DLD1 (cell line): Measurements from ENCODE around the gene RABL6.
"Not testable (repeated sequence)": the region's sequence is repeated elsewhere in the genome, so short reads cannot be mapped to it uniquely, and the experiment has no call there.

Source experiments
- in situ Hi-C: cut with HindIII; loops from 2 replicates; pipeline ENCODE4 v1.10.0; 2017; ENCODE audit warnings: low sequenced_read_pairs

The RABL6 gene

GRCh38 chr9:136807281-136808074, at the start of gene RABL6:
Gene RABL6, plus strand, starts transcription at chr9:136807948. Its CDS starts 249 bp downstream, at chr9:136808197.
- in situ Hi-C loops, result loop anchor here (25.0 kb wide), 2 partner anchors 230 to 355 kb away; partner anchors contain the start of genes ABCA2, FUT7, LRRC26 and NPDC1

DNA sequence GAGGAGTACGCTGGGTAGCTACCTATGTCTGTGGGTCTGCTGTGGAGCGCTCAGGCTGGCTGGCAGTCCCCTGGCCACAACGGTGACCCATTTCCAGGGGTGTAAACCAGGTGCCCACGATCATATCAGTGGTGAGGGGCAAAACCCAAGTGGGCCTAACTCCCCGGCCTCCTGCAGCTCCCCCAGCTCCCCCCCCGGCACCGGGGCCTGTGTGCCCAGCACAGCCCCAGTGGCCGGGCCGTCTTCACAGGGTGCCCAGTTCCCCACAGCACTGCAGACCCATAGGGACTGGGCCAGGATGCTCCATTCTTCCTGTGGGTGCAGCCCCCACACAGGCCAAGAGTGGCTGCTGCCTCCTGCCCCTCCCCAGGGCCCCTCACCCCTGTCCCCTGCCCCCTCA, 48.7 kb upstream of the RABL6 start:
- in situ Hi-C loops, result no loop called here

- in situ Hi-C loops, result no loop called here
Observed at GRCh38 chr9:136759436-136760325, 48.1 kb upstream of the RABL6 start.

GRCh38 chr9:136760424-136760823, 47.3 kb upstream of the RABL6 start:
- in situ Hi-C loops, result no loop called here

GRCh38 chr9:136760834-136761544, 46.8 kb upstream of the RABL6 start:
- in situ Hi-C loops, result not testable (repeated sequence)

DNA sequence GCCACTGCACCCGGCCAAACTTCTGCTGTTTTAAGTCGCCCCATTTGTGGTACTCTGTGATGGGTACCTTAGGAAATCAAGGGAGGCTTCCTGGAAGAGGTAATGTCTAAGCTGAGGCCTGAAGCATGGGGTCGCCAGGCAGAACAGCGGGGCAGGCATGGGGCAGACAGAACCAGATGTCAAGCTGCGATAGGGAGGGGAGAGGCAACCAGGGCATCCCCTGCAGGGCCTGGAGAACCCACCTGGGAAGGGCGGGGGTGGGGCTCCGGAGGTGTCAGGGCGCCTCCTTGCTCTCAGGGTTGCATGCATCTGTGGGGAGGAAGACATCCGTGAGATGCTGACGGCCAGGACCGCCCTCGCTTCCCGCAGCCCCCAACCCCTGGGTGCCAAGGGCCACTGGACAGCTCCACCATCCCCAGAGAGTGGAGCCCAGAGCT, 46.2 kb upstream of the RABL6 start:
- in situ Hi-C loops, result no loop called here

- in situ Hi-C loops, result no loop called here
Observed at GRCh38 chr9:136762221-136762691, 45.5 kb upstream of the RABL6 start.

DNA sequence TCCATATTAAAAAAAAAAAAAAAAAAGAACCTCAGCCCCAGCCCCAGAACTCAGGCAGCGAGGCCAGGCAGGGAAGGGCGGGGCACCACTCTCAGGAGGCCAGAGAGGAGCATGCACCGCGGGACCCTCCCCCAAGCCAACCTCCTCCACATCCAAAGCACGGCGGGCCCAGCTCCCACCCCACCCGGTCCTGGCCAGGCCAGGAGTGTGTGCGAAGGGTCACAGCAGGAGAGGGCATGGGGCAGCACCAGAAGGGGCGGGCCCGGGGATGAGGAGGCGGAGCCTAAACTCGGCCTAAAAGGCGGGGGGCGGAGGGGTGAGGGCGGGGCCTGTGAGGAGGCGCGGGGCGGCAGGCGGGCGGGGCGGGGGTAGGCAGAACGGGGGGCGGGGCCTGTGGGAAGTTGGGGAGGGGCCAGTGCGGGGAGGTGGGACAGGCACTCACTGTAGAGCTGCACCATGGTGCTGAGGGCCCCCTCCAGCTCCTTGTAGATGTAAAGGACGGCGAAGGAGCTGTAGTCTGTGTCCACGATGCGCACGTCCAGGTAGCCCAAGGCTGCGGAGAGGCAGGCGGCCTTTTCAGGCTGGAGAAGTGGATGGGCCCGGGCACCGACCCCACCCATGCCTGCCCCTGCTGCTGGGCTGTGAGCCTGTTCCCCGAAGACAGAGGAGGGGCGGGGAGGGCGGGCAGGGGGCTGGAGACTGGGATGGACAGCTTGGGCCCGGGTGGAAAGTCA, 44.7 kb upstream of the RABL6 start:
- in situ Hi-C loops, result no loop called here

- in situ Hi-C loops, result no loop called here
Observed at GRCh38 chr9:136763649-136764035, 44.1 kb upstream of the RABL6 start.

DNA sequence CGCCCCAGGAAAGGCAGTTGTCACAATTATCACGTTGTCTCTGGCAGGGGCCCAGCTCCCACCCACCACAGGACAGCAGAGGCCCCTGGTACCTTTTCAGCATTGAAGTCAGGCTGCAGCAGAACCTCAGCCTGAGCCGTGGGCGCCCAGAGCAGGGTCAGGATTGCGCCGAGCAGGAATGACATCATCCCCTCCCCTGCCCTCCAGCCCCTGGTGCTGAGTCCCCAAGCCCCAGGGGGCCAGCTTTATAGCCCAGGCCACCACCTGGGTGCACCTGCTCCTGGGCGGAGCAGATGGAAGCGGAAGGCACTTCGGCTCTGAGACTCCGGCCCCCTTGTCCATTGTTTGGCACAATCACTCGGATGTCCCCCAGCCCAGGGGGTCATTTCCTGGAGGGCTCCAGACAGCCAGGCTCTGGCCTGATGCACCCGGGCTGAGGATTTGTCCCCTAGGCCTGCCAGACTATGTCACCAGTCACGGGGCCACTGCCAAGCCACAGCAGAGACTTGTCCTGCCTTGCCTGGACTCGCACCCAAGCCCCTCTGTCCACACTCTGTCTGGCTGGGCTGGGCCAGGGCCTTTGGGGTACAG, 43.4 kb upstream of the RABL6 start, which contains the start of gene LCN15:
TSS of gene LCN15 (minus strand) at position 218 of the 591 bp plus-strand sequence. CDS start at position 188, 30 bp downstream.
- in situ Hi-C loops, result no loop called here

- in situ Hi-C loops, result no loop called here
Observed at GRCh38 chr9:136765041-136765440, 42.7 kb upstream of the RABL6 start.

DNA sequence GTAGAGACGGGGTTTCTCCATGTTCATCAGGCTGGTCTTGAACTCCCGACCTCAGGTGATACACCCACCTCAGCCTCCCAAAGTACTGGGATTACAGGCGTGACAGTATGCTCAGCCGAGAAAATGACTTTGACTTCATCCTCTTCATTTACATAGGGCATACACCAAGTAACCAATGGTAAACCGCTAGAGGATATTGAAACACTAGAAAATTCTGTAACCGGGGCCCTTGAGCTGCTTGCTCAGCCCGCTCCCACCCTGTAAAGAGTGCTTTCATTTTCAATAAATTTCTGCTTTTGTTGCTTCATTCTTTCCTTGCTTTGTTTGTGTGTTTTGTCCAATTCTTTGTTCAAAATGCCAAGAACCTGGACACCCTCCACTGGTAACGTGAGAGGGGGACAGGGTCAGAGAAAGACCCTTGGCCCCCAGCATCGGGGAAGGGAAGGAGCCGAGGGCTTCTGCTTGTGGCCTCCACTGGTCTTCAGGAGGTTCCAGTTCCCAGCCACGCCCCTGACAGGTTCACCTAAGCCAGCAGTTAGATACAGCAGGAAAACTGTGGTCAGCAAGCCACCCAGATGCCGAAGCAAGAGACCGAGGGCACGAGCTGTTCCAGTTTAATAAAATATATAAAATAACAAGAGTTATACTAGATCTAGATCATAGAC, 41.9 kb upstream of the RABL6 start:
- in situ Hi-C loops, result not testable (repeated sequence)

- in situ Hi-C loops, result not testable (repeated sequence)
Observed at GRCh38 chr9:136766410-136767120, 41.2 kb upstream of the RABL6 start.

DNA sequence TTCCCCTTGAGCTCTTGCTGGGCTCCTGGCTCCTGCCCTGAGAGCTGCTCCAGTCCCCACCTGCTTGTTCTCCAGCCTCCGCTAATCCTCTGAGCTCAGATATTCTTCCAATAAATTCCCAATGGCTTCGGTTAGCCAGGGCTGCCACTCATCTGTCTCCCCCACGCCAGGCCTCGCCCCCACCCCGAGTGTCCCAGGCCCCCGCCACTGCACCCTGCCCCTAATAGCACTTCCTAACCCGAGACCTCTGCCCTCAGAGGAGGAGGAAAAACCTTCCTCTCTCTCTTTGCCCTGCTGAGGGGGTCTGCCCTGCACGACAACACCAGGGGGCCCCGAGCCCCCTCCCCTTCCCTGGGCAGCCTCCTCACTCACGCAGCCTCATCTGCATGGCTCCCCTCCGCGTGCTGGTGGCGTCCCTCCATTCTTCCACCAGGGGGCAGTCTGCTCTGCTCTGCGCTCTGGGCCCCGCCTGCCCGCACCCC, 38.0 kb upstream of the RABL6 start:
- in situ Hi-C loops, result no loop called here

DNA sequence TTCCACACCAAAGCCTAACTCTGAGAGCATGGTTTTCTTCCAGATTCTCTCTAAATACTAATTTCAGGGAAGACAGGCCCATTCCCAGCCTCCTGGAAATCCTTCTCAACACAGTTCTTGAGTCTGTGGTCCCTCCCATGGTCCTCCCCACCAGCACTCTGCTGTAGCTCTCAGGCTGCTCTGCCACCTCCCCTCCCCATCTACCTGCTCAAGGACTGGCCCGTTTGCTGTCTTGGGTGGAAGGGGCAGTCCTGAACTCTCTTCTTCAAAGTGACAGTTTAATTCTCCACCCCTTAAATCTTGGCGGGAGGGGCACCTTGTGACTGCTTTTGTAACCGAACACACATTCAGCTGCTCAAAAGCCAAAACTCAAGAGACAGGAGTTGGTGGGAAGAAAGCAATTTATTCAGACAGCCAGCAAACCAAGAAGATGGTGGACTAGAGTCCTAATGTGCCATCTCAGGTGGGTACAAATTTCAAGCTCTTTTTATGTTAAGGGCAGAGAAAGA, 35.8 kb upstream of the RABL6 start:
- in situ Hi-C loops, result no loop called here

DNA sequence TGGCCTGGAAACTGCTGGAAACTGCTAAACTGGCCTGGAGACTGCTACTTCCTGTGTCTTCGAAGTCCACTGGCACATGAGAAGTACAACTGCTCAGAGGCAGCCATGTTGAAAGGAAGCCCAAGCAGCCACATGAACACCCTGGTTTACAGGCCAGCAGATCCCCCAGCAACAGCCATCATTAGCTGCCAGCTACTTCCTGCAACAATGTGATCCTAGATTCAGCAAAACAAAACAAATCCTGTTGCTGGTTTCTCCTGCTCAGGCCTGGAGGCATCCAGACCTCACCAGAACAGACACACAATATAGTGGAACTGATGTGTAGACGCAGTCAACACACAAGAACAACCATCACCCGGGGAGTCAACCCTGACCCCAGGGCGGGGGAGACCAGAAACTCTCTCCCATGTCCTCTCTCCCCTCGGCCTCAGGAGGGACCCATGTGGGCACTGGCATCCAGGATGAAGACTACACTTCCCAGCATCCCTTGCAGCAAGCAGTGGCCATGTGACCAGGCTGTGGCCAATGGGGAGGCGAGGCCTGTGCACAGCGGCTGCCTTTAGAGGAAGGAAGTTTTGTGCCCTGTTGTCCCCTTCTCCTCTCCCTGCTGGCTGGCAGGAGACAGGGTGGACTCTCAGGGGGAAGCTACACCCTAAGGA, 34.2 kb upstream of the RABL6 start:
- in situ Hi-C loops, result no loop called here

GRCh38 chr9:136774416-136775045, 33.2 kb upstream of the RABL6 start:
- in situ Hi-C loops, result no loop called here
